ENCODE data around the gene PRKCE. TPM values are rescaled to one million over a fixed set of nuclear protein-coding genes. Genes with fewer than 3 reads are reported as not detected.

PRKCE gene
- total RNA-seq, 2 experiments from 2014 or later: 17.0 to 42.1 TPM

GRCh38 chr2:45755585-45756335 is 104.3 kb downstream of the PRKCE start:
- BruUV-seq (replicated peaks): no TSS peak
- no peaks in the 10 kb centered on the region for H3K9me2 ChIP-seq (ENCODE audit: insufficient read depth, low read length)
- H3K27ac ChIP-seq (ENCODE audit: low read depth, low read length, poor library complexity, severe bottlenecking): no peak overlapping the region
- H3K79me2 ChIP-seq (ENCODE audit: insufficient read depth, low read depth, low read length): no peaks in the 10 kb centered on the region
- no peaks in the 10 kb centered on the region for H3K4me1 ChIP-seq (ENCODE audit: insufficient read depth, low read length, poor library complexity, severe bottlenecking)
- intact Hi-C loops (cut with micrococcal nuclease; ENCODE audit: unreplicated experiment): no loop called here
- H2AFZ ChIP-seq (ENCODE audit: low read length): no peak overlapping the region
- H3K36me3 ChIP-seq (ENCODE audit: insufficient read depth, low read length): no peaks in the 10 kb centered on the region
- TF ChIP-seq, protein P1, sequence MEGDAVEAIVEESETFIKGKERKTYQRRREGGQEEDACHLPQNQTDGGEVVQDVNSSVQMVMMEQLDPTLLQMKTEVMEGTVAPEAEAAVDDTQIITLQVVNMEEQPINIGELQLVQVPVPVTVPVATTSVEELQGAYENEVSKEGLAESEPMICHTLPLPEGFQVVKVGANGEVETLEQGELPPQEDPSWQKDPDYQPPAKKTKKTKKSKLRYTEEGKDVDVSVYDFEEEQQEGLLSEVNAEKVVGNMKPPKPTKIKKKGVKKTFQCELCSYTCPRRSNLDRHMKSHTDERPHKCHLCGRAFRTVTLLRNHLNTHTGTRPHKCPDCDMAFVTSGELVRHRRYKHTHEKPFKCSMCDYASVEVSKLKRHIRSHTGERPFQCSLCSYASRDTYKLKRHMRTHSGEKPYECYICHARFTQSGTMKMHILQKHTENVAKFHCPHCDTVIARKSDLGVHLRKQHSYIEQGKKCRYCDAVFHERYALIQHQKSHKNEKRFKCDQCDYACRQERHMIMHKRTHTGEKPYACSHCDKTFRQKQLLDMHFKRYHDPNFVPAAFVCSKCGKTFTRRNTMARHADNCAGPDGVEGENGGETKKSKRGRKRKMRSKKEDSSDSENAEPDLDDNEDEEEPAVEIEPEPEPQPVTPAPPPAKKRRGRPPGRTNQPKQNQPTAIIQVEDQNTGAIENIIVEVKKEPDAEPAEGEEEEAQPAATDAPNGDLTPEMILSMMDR (conservative IDR thresholded peaks at IDR 0.05; ENCODE audit: low read length): no peak
- no peak for TF ChIP-seq EZH2phosphoT487 (IDR thresholded peaks at IDR 0.05; ENCODE audit: borderline replicate concordance, low read depth, low read length)
- no peak overlapping the region for H3K4me2 ChIP-seq (ENCODE audit: low read length)
- no peaks in the 10 kb centered on the region for H4K20me1 ChIP-seq (ENCODE audit: insufficient read depth, low read length)
- no peak overlapping the region for H3K4me3 ChIP-seq (ENCODE audit: low read depth, low read length, poor library complexity, severe bottlenecking)
- POLR2A ChIA-PET: interaction anchor here (1.2 kb wide), 1 partner anchor 9 kb away, joined by 3 read pairs; no protein-coding TSS in a partner anchor
- no peaks in the 10 kb centered on the region for H3K9me3 ChIP-seq (ENCODE audit: low read length)
- DNase-seq (ENCODE audit: low spot score): no peak
- CTCF ChIA-PET (ENCODE audit: unreplicated experiment): no interaction called here

GRCh38 chr2:45758018-45758417 is 106.5 kb downstream of the PRKCE start:
- TF ChIP-seq EZH2phosphoT487 (IDR thresholded peaks at IDR 0.05; ENCODE audit: borderline replicate concordance, low read depth, low read length): no peak
- TF ChIP-seq, protein P1 (conservative IDR thresholded peaks at IDR 0.05; ENCODE audit: low read length): no peak
- Histone ChIP-seq H4K20me1 (ENCODE audit: insufficient read depth, low read length) (no peaks in the 10 kb centered on the region), H3K4me2 (ENCODE audit: low read length) (no peak overlapping the region), H3K79me2 (ENCODE audit: insufficient read depth, low read depth, low read length) (no peaks in the 10 kb centered on the region), H3K4me3 (ENCODE audit: low read depth, low read length, poor library complexity, severe bottlenecking) (no peak overlapping the region), H3K9me3 (ENCODE audit: low read length) (no peaks in the 10 kb centered on the region), H3K36me3 (ENCODE audit: insufficient read depth, low read length) (no peaks in the 10 kb centered on the region), H2AFZ (ENCODE audit: low read length) (no peak overlapping the region), H3K4me1 (ENCODE audit: insufficient read depth, low read length, poor library complexity, severe bottlenecking) (no peaks in the 10 kb centered on the region), H3K27ac (ENCODE audit: low read depth, low read length, poor library complexity, severe bottlenecking) (no peak overlapping the region), H3K9me2 (ENCODE audit: insufficient read depth, low read length) (no peaks in the 10 kb centered on the region)
- BruUV-seq (replicated peaks): no TSS peak
- DNase-seq (ENCODE audit: low spot score): no peak
- intact Hi-C loops (cut with micrococcal nuclease; ENCODE audit: unreplicated experiment): no loop called here
- CTCF ChIA-PET (ENCODE audit: unreplicated experiment): no interaction called here
- POLR2A ChIA-PET: no interaction called here

GRCh38 chr2:45759310-45759851 is 107.9 kb downstream of the PRKCE start:
- POLR2A ChIA-PET: no interaction called here
- Histone ChIP-seq H3K9me2 (ENCODE audit: insufficient read depth, low read length) (no peaks in the 10 kb centered on the region), H3K4me1 (ENCODE audit: insufficient read depth, low read length, poor library complexity, severe bottlenecking) (no peaks in the 10 kb centered on the region), H3K36me3 (ENCODE audit: insufficient read depth, low read length) (no peaks in the 10 kb centered on the region), H3K79me2 (ENCODE audit: insufficient read depth, low read depth, low read length) (no peaks in the 10 kb centered on the region), H3K4me3 (ENCODE audit: low read depth, low read length, poor library complexity, severe bottlenecking) (no peak overlapping the region), H3K9me3 (ENCODE audit: low read length) (no peaks in the 10 kb centered on the region), H3K4me2 (ENCODE audit: low read length) (no peak overlapping the region), H4K20me1 (ENCODE audit: insufficient read depth, low read length) (no peaks in the 10 kb centered on the region), H3K27ac (ENCODE audit: low read depth, low read length, poor library complexity, severe bottlenecking) (no peak overlapping the region), H2AFZ (ENCODE audit: low read length) (no peak overlapping the region)
- no TSS peak for BruUV-seq (replicated peaks)
- intact Hi-C loops (cut with micrococcal nuclease; ENCODE audit: unreplicated experiment): no loop called here
- CTCF ChIA-PET (ENCODE audit: unreplicated experiment): interaction anchor here (0.7 kb wide), 1 partner anchor 11 kb away, joined by 3 read pairs; no protein-coding TSS in a partner anchor
- TF ChIP-seq, protein P1 (conservative IDR thresholded peaks at IDR 0.05; ENCODE audit: low read length): no peak
- TF ChIP-seq EZH2phosphoT487 (IDR thresholded peaks at IDR 0.05; ENCODE audit: borderline replicate concordance, low read depth, low read length): no peak
- no peak for DNase-seq (ENCODE audit: low spot score)

All from OCI-LY7 (cell line).